ENCODE data around the gene DGKI. TPM values are rescaled to one million over a fixed set of nuclear protein-coding genes. Genes with fewer than 3 reads are reported as not detected.

DGKI gene
- total and polyA plus RNA-seq, 9 of the 15 experiments (the other 6 are each of a cell fraction or from before 2014, with no cell fraction given) = 0.11 to 0.54 (median 0.15) TPM; not detected in 5

GRCh38 chr7:137772748-137773147 is 74.0 kb downstream of the DGKI start (continued):
- no peak for TF ChIP-seq CREB5 (CRISPR knock-in tag; IDR thresholded peaks at IDR 0.05)
- TF ChIP-seq PTTG1 (tag; IDR thresholded peaks at IDR 0.05; ENCODE audit: low read depth) = no peak
- TF ChIP-seq HMG20B (CRISPR knock-in tag; IDR thresholded peaks at IDR 0.05) = no peak
- no peak for TF ChIP-seq MTA1 (IDR thresholded peaks at IDR 0.05; ENCODE audit: borderline replicate concordance)

- FAIRE-seq (no peak), ATAC-seq (no peak), DNase-seq (ENCODE audit: extremely low read depth in 1 of 4, low spot score in 3 of 4) (no peak)
- H3K4me3 ChIP-seq = no peak overlapping the region
- in situ Hi-C loops (cut with MboI) = no loop called here
- BruUV-seq (replicated peaks) = no TSS peak
- H3K79me2 ChIP-seq (ENCODE audit: control insufficient read depth, insufficient read depth, low read length) = no peaks in the 10 kb centered on the region
- H3K9me3 ChIP-seq (replicated peaks; ENCODE audit: control insufficient read depth, insufficient read depth, low read depth, low read length) = no peaks in the 10 kb centered on the region
- 0% methylated on average over 3 of the region's 3 CpGs for WGBS (ENCODE audit: insufficient coverage, low coverage, missing lambda C conversion rate)
- no peak for TF ChIP-seq ZNF280B (CRISPR knock-in tag; IDR thresholded peaks at IDR 0.05)
- H3K4me1 ChIP-seq (replicated peaks in 1 of 2; ENCODE audit: control insufficient read depth in 2 of 2, insufficient read depth in 2 of 2, low read length in 2 of 2) = no peaks in the 10 kb centered on the region
- no peak overlapping the region for H2AFZ ChIP-seq (ENCODE audit: low read depth, low read length)
- no peaks in the 10 kb centered on the region for H4K20me1 ChIP-seq (replicated peaks; ENCODE audit: control insufficient read depth, insufficient read depth, low read length)
- no peak overlapping the region for H3K4me2 ChIP-seq (ENCODE audit: insufficient read depth, low read length)
- ChIA-PET POLR2A (no interaction called here), CTCF (ENCODE audit: low intra/inter-chr PET ratio) (no interaction called here)
- no peak overlapping the region for H3K9ac ChIP-seq (ENCODE audit: insufficient read depth in 1 of 2, low read depth in 2 of 2, low read length in 2 of 2)
- no peaks in the 10 kb centered on the region for H3K9me1 ChIP-seq (ENCODE audit: control insufficient read depth, insufficient read depth, low read length)
- intact Hi-C loops (cut with micrococcal nuclease) = no loop called here
- H3K27ac ChIP-seq (ENCODE audit: extremely low read depth, low read depth, low read length) = no peak overlapping the region
- H3K27me3 ChIP-seq (ENCODE audit: control insufficient read depth in 2 of 2, insufficient read depth in 2 of 2, low read length in 2 of 2) = peaks cover 6 to 11% of the 10 kb centered on the region in 2 experiments
- no peaks in the 10 kb centered on the region for H3K36me3 ChIP-seq (ENCODE audit: control insufficient read depth, insufficient read depth, low read length)
These were observed 74.5 kb downstream of the DGKI start for GRCh38 chr7:137772316-137772715.
